ENCODE measurements around the gene SDHAF3.

DNA sequence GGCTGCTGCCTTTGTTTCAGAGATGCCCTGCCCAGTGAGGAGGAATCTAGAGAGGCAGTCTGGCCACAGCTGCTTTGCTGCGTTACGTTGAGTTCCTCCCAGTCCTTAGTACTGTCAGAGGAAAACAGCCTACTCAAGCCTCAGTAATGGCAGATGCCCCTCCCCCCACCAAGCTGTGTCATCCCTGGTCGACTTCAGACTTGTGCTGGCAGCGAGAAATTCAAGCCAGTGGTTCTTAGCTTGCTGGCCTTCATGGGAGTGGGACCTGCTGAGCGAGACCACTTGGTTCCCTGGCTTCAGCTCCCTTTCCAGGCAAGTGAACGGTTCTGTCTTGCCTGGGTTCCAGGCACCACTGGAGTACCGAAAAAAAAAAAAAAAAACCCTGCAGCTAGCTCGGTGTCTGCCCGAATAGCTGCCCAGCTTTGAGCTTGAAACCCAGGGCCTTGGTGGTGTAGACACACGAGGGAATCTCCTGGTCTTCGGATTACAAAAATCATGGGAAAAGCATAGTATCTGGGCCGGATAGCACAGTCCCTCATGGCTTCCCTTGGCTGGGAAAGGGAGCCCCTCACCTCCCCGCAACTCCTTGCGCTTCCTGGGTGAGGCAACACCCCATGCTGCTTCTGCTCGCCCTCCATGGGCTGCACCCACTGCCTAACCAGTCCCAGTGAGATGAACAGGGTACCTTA, 9.1 kb downstream of the SDHAF3 start:
- TF ChIP-seq, protein P1, sequence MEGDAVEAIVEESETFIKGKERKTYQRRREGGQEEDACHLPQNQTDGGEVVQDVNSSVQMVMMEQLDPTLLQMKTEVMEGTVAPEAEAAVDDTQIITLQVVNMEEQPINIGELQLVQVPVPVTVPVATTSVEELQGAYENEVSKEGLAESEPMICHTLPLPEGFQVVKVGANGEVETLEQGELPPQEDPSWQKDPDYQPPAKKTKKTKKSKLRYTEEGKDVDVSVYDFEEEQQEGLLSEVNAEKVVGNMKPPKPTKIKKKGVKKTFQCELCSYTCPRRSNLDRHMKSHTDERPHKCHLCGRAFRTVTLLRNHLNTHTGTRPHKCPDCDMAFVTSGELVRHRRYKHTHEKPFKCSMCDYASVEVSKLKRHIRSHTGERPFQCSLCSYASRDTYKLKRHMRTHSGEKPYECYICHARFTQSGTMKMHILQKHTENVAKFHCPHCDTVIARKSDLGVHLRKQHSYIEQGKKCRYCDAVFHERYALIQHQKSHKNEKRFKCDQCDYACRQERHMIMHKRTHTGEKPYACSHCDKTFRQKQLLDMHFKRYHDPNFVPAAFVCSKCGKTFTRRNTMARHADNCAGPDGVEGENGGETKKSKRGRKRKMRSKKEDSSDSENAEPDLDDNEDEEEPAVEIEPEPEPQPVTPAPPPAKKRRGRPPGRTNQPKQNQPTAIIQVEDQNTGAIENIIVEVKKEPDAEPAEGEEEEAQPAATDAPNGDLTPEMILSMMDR (IDR thresholded peaks at IDR 0.05) = no peak
- no peak for TF ChIP-seq EP300 (IDR thresholded peaks at IDR 0.05)
